NCI-H524 (cell line): ENCODE measurements around the gene SPIRE1.
"Not testable (repeated sequence)": the region's sequence is repeated elsewhere in the genome, so short reads cannot be mapped to it uniquely, and the experiment has no call there.

Experiments
- DNase-seq, 2 experiments: peaks; one replicate each; lab custom pipeline; 2025; lab: John Stamatoyannopoulos, UW

The SPIRE1 gene

GRCh38 chr18:12552879-12553242 is 105.0 kb downstream of the SPIRE1 start:
- DNase-seq = no peak

- not testable (repeated sequence) for DNase-seq
Observed at GRCh38 chr18:12551943-12552878, 105.7 kb downstream of the SPIRE1 start.

- not testable (repeated sequence) for DNase-seq
Observed at GRCh38 chr18:12551466-12551865, 106.4 kb downstream of the SPIRE1 start.

- DNase-seq = no peak
Observed at GRCh38 chr18:12543697-12544096, 114.2 kb downstream of the SPIRE1 start.

GRCh38 chr18:12540751-12541150 is 117.2 kb downstream of the SPIRE1 start:
- no peak for DNase-seq

- not testable (repeated sequence) for DNase-seq
Observed at GRCh38 chr18:12539158-12539557, 118.7 kb downstream of the SPIRE1 start.

GRCh38 chr18:12534820-12535219 is 123.1 kb downstream of the SPIRE1 start:
- DNase-seq = no peak

- no peak for DNase-seq
Observed at GRCh38 chr18:12532661-12533060, 125.2 kb downstream of the SPIRE1 start.

GRCh38 chr18:12531749-12532148 is 126.2 kb downstream of the SPIRE1 start:
- peak; percentile 31 to 79 for DNase-seq

- peak; percentile 65 to 93 for DNase-seq
Observed at GRCh38 chr18:12520442-12520992, 137.4 kb downstream of the SPIRE1 start.

- DNase-seq = peak in 1 of 2 experiments; percentile 16
Observed at GRCh38 chr18:12518832-12519531, 138.9 kb downstream of the SPIRE1 start.

- peak; percentile 24 to 46 for DNase-seq
Observed at GRCh38 chr18:12518326-12518725, 139.6 kb downstream of the SPIRE1 start.

- peak in 1 of 2 experiments; percentile 63 for DNase-seq
Observed at GRCh38 chr18:12517142-12517825, 140.6 kb downstream of the SPIRE1 start.

- DNase-seq = no peak
Observed at GRCh38 chr18:12516049-12516630, 141.8 kb downstream of the SPIRE1 start.

- no peak for DNase-seq
Observed at GRCh38 chr18:12515550-12515949, 142.4 kb downstream of the SPIRE1 start.

- DNase-seq = no peak
Observed at GRCh38 chr18:12507007-12507406, 150.9 kb downstream of the SPIRE1 start.

GRCh38 chr18:12500986-12501385 is 156.9 kb downstream of the SPIRE1 start:
- no peak for DNase-seq

- no peak for DNase-seq
Observed at GRCh38 chr18:12497839-12498238, 160.1 kb downstream of the SPIRE1 start.

GRCh38 chr18:12497296-12497695 is 160.6 kb downstream of the SPIRE1 start:
- DNase-seq = no peak

- DNase-seq = no peak
Observed at GRCh38 chr18:12492907-12493306, 165.0 kb downstream of the SPIRE1 start.

- no peak for DNase-seq
Observed at GRCh38 chr18:12491611-12492435, 166.1 kb downstream of the SPIRE1 start.
